ENCODE results near the gene CDC123.
"Not testable (repeated sequence)": the region's sequence is repeated elsewhere in the genome, so short reads cannot be mapped to it uniquely, and the experiment has no call there.

CDC123 gene

GRCh38 chr10:12235796-12236195 is 39.8 kb downstream of the CDC123 start:
- no peak for DNase-seq

- DNase-seq, result no peak
These were observed 41.6 kb downstream of the CDC123 start for GRCh38 chr10:12237265-12238220.

GRCh38 chr10:12238821-12239220 is 42.8 kb downstream of the CDC123 start:
- no peak for DNase-seq

GRCh38 chr10:12241810-12242529 is 46.0 kb downstream of the CDC123 start:
- DNase-seq, result no peak

GRCh38 chr10:12243864-12244620 is 48.1 kb downstream of the CDC123 start:
- no peak for DNase-seq

GRCh38 chr10:12250181-12250580 is 54.2 kb downstream of the CDC123 start:
- no peak for DNase-seq

- not testable (repeated sequence) for DNase-seq
These were observed 54.7 kb downstream of the CDC123 start for GRCh38 chr10:12250702-12251101.

GRCh38 chr10:12251581-12251980 is 55.6 kb downstream of the CDC123 start:
- DNase-seq, result no peak

GRCh38 chr10:12252882-12253546 is 57.0 kb downstream of the CDC123 start:
- DNase-seq, result peak; percentile 12

GRCh38 chr10:12255048-12255447 is 59.1 kb downstream of the CDC123 start:
- DNase-seq, result no peak

GRCh38 chr10:12259988-12260387 is 64.0 kb downstream of the CDC123 start:
- DNase-seq, result no peak

- DNase-seq, result no peak
These were observed 66.4 kb downstream of the CDC123 start for GRCh38 chr10:12262278-12262981.

GRCh38 chr10:12264204-12264940 is 68.4 kb downstream of the CDC123 start:
- peak; percentile 72 for DNase-seq

GRCh38 chr10:12269056-12269455 is 73.1 kb downstream of the CDC123 start:
- no peak for DNase-seq

GRCh38 chr10:12271210-12271540 is 75.2 kb downstream of the CDC123 start:
- DNase-seq, result no peak

- DNase-seq, result not testable (repeated sequence)
These were observed 81.9 kb downstream of the CDC123 start for GRCh38 chr10:12277862-12278261.

GRCh38 chr10:12279281-12279680 is 83.3 kb downstream of the CDC123 start:
- DNase-seq, result no peak

- DNase-seq, result no peak
These were observed 91.8 kb downstream of the CDC123 start for GRCh38 chr10:12287772-12288171.

- DNase-seq, result not testable (repeated sequence)
These were observed 101.8 kb downstream of the CDC123 start for GRCh38 chr10:12297784-12298183.

- no peak for DNase-seq
These were observed 103.4 kb downstream of the CDC123 start for GRCh38 chr10:12299222-12299965.
